Hematopoietic multipotent progenitor cell treated with erythropoietin and hydrocortisone succinate and interleukin-3 and kit ligand, for 15 days (in vitro differentiated cells): ENCODE data around the gene AGPAT2.

Experiments used
- DNase-seq: peaks from one replicate; pipeline ENCODE4 v3.0.0-alpha.2; 2015; ENCODE audit warnings: low spot score

Gene AGPAT2

DNA sequence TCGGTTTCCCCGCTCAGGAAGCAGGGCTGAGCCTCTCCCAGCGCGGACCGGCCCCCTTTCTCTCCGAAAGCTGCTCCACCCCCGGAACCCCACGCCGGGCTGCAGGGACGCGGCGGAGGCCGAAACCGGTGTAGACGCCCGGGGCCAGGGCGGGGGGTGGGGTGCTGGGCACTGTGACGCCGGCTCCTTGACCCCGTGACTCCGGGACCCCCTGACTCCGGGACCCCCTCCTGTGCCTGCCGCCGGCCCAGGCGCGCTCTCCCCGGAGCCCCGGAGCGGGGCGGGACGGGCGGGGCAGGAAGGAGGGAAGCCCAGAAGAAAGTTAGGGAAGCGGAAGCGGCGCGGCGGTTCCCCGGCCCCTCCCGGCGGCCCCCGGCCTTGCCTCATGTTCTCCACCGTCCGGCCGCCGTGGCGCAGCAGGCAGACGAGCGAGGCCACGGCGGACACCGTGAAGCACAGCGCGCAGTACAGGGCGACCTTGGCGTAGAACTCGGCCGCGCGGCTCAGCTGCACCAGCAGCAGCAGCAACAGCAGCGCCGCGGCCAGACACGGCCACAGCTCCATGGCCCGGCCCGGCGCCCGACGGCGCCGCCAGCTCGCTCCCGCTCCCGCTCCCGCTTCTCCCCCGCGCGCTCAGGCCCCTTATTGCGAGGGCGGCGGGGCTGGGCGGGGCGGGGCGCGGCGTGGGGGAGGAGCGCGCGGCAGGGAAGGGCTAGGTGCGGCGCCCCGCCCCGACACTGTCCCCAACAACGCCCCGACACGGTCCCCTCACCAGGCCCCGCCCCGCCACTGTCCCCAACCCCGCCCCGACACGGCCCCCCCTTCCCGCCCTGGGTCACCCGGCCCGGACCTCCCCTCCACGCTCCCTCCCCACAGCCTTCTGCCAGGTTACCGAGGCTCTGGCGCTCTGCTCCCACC lies at the start of gene AGPAT2:
TSS of gene AGPAT2 (minus strand) at position 664 of the 918 bp plus-strand sequence. CDS start at position 564, 100 bp downstream.
- DNase-seq: no peak

DNA sequence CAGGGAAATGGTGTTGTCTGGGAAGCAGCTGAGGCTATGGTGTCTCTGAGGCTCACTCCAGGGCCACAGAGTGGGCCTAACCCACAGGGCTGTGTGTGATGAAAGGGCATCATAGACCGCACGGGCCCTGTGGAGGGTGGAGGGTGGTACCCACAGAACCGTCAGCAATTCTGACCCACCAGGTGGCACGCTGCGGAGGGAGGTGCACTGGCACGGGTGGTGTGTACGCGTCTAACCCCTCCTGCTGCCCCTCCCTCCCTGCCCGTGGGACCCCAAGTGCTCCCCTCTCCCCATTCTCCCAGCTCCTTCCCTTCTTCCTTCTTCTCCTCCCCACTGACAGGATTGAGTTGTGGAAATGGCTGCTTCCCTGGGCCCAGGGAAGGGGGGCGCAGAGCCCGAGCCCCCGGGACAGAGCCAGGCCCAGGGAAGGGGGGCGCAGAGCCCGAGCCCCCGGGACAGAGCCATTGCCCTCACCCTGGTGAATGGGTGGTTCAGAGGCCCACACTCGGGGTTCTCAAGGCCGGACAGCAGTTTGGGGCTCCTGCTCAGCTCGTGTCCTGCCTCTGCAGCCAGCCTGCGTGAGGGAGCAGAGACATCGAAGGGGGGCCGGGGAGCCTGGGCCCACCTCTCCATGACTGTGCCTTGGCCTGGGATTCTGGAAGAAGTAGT lies 48.7 kb upstream of the AGPAT2 start:
- no peak for DNase-seq

DNA sequence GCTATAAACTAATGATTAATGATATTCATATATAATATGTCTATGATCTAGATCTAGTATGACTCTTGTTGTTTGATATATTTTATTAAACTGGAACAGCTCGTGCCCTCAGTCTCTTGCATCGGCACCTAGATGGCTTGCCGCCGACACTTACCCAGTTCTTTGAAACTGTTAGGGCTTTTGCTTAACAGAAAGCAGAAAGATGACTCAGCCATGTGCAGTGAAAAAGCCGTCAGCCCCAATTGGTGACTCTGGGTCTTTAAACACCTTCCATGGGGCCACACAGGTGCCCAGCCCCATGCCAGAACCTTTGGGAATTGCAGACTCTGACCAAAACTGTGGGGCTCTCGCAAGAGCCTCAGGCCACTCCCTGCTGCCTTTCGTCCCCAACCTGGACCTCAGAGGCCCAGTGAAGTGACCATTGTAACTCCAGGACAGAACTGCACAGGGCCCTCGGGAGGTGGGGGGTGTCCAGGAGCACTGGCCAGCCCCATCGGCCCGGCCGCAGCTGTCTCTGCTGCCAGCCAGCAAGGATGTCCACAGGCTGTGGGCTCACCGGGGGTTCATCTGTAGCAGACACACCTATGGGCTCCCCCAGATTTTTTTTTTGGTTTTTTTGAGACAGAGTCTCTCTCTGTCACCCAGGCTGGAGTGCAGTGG lies 47.7 kb upstream of the AGPAT2 start:
- DNase-seq: no peak

DNA sequence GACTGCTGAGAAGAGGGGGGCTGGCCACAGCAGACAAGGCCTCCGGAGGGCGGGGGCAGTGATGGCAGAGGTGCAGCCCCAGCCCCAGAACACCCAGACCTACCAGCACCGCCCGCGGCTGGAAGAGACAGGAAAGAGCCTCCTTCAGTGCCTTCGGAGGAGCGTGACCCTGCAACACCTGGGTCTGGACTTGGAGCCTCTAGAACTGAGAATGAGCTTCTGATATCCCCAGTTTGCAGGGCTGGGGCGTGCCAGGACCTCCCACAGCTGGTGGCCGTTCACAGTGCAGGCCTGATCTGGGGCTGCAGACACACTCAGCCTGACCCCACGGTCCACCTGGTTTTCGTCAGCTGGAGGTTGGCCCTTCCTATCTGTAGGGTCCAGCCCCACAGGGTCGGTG lies 46.4 kb upstream of the AGPAT2 start:
- no peak for DNase-seq

DNA sequence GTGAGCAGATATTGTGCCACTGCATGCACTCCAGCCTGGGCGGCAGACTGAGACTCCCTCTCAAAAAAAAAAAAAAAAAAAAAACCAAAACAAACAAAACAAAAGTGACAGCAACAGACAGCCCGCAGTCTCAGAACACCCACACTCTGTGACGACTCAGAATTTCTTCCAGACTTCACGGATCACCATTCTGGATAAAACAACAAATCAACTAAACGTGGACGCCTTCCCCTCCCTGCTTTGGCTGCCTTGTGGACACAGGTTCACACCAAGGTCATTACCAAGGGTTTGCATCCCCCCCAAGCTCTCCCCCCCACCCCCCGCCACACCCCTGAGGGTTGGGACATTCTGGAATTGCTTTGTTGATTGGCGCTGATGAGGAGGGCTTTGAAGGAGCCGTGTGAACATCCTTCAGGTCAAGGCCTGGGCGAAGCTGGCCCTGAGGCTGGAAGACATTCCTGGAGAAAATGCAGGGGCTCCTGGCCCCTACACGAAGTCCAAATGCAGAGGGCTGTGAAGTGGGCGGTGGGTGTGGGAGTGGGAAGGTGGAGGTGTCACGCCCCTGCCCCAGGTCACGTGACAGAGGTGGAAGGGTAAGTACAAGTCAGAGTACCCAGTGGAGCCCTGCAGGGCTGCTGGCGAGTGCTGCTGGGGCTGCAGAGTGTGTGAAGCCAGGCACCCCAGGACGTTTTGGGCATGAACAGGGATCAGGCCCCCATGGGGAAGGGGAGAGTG lies 45.4 kb upstream of the AGPAT2 start:
- DNase-seq: no peak

DNA sequence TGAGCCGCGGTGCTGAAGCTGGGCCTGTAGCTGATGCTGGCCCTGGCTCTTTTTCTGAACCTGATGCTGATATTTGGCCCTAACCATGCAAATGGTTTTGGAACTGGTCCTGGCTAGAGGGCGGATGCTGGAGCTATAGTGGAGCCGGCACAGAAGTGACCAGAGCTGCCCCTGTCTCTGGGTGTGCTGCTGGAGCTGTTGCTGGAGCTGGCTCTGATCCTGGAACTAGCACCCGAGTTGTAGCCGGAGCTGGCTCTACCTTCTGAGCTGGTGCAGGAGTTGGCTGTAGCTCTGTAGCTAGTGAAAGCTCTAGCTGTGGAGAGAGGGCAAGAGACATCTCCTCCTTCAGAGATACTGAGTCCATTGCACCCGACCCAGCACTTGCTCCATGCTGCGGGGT lies 42.7 kb upstream of the AGPAT2 start:
- no peak for DNase-seq

DNA sequence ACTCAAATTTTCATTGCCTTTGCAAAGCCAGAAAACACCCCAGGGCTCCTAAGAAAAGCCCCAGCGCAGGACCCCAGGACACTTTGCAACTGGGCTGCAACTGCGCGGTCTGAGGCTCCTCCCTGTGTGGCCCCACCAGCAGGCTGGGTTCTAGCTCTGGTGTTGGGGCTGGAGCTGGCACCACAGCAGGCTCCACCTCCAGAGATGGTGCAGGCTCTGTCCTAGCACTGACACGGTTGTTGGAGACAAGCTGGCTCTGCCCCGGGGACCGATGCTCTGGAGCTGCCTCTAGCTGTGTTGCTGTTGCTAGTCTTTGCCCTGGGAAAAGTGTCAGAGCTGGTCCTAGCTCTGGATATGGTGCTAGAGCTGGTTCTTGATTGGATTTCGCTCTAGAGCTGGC lies 41.9 kb upstream of the AGPAT2 start:
- no peak for DNase-seq

DNA sequence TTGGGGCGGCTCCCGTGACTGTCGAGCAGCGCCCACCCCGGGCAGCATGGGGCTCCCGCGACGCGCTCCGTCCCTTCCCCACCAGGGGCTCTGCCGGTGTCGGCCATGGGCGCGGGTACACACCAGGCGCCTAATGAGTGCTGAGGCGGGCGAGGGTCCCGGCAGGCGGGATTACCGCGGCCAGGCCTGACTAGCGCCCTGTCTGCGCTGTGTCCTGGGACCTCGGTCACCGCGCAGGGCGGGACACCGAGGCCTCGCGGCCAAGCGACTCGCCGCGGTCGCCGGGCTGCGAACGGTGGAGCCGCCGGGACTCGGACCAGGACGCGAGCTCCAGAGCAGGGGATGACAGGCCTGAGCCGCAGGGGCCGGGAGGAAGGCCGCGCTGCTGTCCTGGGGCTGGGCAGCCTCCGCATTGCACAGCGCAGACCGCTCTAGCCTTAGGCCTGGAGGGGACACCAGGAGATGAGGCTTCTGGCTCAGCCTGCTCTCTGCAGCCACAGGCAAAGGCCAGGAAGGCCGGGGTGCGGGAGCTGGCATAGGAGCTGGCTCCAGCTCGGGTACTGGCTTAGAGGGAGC lies 41.4 kb upstream of the AGPAT2 start:
- DNase-seq: no peak

DNA sequence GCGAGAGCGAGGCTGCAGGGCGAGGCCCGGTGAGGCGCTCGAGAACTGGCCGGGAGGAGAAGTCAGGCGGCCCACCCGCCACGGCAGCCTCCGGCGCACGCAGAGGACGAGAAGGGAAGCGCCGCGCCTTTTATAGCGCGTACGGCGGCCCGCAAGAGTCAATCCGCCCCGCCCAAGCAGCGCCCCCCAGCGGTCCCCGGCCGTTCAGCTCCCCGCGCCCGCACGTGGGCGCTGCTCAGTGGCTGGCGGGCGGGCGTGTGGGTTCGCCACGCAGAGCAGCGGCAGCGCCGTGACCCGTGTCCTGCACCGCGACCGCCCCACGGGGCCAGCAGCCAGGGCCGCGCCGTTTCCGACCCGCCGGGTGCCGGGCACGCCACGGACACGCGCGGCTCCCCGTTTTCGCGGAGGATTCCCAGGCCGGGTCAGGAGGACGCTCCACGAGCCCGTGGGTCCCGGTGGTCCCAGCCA lies 40.9 kb upstream of the AGPAT2 start:
- peak; percentile 83 for DNase-seq

DNA sequence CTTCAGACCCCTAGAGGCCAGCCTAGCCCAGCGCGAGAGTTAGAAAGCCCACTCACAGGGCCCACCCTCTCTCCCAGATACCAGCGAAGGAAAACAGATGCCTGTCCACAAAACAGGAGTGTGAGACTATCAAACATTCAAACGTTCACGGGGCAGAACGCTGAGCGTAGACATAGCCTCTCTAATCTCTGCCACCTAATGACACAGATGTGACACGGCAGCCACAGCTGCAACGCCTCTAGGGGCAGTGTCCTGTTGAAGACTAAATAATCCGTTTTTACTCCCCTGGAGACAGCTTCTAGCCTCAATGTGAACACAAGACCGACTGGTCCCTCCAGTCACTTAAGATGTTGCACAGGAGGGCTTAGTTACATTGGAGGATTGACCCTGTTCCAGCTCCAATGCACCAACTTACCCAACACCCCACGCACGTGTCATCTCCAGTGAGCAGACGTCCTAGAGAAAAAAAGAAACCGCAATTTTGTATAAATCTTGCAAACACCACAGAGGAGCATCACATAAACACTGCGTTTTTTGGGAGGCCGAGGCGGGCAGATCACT lies 39.5 kb upstream of the AGPAT2 start:
- DNase-seq: peak; percentile 69

DNA sequence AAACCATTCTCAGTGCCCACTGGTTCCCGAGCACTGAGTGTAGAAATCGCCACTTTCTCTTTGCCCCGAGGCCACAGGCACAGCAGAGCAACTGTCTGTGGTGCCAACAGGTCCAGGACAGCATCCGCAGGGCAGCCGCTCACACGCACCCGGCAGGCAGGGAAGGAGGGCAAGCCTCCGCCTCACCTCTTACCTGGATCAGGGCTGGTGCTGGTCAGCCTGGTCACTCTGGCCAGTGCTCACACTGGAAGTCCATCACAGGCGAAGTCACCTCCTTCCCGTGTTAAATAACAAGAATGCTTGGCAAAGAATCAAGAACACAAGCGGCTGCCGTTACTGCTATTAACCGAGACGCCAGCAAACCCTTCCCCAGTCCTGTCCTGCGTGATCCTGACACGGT lies 38.9 kb upstream of the AGPAT2 start:
- DNase-seq: no peak

DNA sequence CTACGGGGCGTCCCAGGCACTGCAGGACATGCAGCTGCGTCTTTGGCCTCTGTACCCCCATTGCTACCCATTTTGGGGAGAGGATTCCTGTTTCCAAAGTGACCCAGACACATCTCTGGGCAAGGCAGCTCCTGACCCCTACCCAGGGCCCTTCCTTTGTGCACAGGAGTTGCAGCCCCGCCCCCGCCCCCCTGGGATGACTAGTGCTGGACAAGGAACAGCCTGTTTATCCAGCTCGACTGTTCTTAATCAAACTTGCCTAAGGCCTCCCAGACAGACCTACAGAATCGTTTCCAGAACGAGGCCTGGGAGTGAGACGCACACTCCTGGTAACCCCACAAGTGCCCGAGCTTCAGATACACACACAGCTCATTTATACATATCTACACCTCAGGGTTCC lies 38.4 kb upstream of the AGPAT2 start:
- no peak for DNase-seq

DNA sequence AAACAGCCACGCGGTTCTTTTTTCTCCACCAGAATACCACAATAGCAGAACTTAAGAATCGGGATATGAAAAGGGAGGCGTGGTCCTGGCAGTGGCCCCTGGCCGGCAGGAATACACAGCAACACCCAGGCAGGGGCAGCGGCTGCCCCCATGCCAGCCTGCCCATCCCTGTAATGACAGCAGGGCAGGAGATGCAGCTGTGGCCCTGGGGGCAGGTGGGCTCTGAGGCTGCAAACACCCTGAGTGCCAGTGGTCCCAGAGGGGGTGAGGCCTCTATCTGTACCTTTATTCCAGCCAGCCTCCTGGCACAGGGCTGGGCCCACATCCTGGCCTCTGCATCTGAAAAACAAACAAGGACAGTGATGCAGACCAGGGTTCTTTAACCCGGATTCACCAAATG lies 37.5 kb upstream of the AGPAT2 start:
- DNase-seq: no peak

DNA sequence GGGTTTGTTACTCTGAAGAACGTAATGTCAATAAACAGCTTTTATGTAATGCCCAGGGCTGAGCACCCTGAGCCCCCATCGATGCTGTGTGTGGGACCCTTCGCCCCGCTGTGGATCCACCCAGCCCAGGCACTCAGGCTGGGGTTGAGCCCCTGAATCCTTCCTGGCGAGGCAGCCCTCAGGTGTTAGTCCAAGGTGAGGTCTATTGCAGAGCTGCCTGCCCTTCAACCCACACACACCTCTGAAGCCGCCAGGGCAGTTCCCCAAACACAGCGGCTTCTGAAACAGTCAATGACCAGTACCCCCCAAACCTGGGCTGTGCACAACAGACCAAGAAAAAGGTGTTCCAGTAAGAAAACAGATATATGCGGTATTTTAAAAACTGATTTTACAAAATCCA lies 36.7 kb upstream of the AGPAT2 start:
- DNase-seq: no peak

DNA sequence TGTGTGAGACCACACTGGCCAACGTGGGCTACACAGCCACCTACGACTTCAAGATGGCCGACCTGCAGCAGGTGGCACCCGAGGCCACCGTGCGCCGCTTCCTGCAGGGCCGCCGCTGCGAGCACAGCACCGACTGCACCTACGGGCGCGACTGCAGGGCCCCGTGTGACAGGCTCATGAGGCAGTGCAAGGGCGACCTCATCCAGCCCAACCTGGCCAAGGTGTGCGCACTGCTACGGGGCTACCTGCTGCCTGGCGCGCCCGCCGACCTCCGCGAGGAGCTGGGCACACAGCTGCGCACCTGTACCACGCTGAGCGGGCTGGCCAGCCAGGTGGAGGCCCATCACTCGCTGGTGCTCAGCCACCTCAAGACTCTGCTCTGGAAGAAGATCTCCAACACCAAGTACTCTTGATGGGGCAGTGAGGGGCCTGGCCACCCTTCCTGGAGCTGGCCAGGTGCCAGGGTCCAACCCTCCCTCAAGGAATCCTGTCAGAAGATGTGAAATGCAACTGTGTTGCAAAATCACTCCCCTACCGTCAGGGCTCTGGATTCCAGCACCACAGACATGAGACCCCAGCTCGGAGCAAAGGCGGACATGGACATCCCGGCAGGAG lies 36.2 kb upstream of the AGPAT2 start:
- no peak for DNase-seq

DNA sequence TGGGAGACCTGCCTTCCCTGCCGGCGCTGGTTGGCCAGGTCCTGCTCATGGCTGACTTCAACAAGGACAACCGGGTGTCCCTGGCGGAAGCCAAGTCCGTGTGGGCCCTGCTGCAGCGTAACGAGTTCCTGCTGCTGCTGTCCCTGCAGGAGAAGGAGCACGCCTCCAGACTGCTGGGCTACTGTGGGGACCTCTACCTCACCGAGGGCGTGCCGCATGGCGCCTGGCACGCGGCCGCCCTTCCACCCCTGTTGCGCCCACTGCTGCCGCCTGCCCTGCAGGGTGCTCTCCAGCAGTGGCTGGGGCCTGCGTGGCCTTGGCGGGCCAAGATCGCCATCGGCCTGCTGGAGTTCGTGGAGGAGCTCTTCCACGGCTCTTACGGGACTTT lies 35.7 kb upstream of the AGPAT2 start:
- no peak for DNase-seq

DNA sequence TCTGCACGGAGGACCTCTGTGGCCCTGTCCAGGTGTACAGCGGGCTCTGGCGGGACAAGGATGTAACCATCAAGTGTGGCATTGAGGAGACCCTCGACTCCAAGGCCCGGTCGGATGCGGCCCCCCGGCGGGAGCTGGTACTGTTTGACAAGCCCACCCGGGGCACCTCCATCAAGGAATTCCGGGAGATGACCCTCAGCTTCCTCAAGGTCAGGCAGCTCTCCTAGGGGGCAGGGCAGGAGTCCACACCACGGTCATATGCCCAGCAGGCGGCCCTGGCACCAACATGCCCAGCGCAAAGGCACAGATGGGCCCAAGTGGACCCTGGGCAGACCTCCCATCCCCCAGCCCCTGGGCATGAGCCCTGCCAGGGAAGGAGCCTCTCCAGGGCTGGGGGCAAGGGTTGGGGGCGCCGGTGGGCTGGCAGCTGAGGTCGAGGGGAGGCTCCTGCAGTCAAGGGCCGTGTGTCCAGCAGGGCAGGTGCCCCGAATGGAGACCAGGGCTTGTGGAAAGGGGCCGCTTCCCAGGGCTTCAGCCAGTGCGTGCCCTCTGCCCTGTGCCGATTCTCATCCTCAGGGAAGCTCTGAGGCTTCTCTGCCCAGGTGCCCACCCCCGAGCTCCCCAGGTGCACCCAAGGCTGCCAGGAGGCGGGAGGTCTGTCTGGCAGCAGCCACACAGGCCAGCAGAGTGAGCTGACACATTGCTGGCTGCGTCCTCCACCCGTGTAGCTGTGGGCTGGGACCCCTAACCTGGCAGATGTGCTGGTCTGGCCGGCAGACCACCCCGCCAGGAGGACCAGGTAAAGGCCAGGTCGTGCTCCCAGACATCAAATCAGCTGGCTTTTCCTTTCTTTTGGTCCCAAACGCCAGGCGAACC lies 35.1 kb upstream of the AGPAT2 start:
- DNase-seq: no peak

DNA sequence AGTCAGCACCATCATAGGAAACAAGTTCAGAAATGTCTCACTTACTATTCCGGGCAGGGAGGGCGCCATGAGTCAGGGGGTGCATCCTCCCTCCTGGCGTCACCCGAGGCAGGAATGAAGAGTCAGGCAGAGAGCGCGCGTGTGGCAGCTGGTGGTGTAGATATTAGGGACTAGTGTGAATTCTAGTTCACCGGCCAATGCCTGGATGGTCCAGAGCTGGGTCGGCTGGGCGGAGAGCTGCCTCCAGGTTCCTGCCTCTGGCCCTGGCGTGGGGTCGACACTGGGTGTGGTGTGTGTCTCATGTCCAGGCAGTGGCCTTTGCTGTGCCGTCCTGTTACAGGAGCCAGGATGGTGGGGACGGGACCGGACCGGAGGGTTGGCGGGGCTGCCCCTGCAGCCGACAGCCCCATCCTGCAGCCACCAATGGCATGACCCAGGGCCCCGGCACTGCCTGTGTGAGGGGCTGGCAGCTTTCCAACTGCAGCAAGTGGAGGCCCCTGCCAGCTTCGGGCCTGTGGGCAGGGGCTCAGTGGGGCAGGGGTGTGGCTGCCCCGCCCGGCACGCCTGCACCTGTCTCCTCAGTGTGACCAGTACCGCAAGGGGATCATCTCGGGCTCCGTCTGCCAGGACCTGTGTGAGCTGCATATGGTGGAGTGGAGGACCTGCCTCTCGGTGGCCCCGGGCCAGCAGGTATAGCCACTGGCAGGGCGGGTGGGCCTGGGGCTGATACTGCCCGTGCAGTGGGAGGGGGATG lies 34.3 kb upstream of the AGPAT2 start:
- DNase-seq: no peak

DNA sequence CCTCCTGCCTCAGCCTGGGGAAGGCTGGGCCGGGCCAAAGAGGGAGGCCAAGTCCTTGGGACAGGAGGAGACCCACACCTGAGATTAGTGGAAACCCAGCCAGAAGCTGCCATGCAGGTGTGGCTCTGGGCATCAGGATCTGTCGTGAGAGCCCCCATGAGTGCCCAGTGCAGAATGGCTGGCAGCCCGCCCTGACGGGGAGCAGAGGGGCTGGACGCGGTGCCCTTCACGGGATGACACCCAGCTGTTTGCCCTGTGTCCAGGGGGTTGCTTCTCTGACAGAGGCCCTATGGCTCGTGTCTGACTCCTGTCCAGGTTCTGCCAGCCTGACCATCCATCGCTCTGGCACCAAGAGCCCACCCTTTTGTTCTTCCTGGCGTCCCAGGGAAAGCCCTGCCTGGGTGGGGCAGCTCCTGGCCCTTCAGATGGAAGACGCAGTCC lies 33.7 kb upstream of the AGPAT2 start:
- DNase-seq: no peak
